CD4-positive, alpha-beta T cell treated with Interleukin-17A for 4 hours (primary cell): ENCODE results near the gene GCLC.
"Not testable (repeated sequence)": the region's sequence is repeated elsewhere in the genome, so short reads cannot be mapped to it uniquely, and the experiment has no call there.

Experiments
- DNase-seq: peaks from one replicate; pipeline ENCODE4 v3.0.0-alpha.2; 2020; ENCODE audit warnings: mixed read lengths

The GCLC gene

DNA sequence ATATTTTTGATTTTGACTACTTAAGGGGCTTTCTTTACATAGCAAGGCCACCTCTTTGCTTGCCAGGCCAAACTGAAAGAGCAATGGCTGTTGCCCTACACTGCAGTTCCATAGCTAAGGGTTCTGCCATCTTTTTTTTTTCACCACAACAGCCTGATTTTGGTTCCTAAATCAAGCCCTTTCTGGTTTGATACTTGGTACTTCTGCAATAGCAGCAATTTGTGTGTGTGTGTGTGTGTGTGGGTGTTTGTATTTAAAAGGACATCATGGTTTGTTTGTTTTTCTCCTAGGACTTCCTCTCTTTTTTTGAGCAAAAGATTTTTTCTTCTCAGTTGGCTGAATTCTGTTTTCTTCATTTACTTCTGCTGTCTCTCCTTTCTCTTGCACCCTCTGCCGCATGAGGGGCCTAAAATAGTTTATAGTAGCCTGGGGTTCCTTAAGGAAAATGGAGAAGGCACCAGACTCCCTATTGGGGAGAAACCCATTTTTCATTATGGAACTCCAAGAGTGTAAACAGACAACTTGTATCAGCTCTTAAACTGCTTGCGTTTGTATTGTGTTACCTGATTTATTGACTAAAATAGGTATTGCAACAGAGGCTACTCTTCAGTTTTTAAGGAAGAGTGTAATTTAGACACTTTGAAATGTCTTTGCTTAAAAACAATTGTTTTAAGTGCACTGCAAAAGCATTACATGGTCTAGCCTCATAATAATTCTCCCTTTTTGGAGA, 12.2 kb upstream of the GCLC start:
- no peak for DNase-seq

DNA sequence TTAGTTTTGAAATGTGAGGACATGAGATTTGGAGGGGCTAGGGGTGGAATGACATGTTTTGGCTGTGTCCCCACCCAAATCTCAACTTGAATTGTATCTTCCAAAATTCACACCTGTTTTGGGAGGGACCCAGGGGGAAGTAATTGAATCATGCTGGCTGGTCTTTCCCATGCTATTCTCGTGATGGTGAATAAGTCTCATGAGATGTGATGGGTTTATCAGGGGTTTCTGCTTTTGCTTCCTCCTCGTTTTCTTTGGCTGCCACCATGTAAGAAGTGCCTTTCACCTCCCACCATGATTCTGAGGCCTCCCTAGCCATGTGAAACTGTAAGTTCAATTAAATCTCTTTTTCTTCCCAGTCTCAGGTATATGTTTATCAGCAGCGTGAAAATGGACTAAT, 8.7 kb upstream of the GCLC start:
- not testable (repeated sequence) for DNase-seq

- DNase-seq = not testable (repeated sequence)
These were observed 6.8 kb upstream of the GCLC start for GRCh38 chr6:53551681-53552080.

GRCh38 chr6:53547811-53548496, 3.1 kb upstream of the GCLC start:
- DNase-seq = peak; percentile 96

GRCh38 chr6:53547166-53547810, 2.4 kb upstream of the GCLC start:
- no peak for DNase-seq

GRCh38 chr6:53546281-53546680, 1.4 kb upstream of the GCLC start:
- DNase-seq = no peak

DNA sequence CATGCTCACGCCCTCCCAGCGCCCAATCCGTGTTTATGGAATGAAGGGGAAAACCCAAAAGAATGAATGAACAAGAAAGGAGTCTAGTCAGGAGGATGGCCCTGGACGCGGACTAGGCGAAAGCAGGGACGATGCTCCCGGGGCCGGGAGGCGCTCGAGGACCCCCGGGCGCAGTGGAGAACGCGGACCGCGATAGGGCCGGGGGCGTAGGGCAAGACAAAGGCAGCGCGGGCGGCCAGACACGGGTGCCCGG, 758 bp downstream of the GCLC start:
- DNase-seq = no peak

DNA sequence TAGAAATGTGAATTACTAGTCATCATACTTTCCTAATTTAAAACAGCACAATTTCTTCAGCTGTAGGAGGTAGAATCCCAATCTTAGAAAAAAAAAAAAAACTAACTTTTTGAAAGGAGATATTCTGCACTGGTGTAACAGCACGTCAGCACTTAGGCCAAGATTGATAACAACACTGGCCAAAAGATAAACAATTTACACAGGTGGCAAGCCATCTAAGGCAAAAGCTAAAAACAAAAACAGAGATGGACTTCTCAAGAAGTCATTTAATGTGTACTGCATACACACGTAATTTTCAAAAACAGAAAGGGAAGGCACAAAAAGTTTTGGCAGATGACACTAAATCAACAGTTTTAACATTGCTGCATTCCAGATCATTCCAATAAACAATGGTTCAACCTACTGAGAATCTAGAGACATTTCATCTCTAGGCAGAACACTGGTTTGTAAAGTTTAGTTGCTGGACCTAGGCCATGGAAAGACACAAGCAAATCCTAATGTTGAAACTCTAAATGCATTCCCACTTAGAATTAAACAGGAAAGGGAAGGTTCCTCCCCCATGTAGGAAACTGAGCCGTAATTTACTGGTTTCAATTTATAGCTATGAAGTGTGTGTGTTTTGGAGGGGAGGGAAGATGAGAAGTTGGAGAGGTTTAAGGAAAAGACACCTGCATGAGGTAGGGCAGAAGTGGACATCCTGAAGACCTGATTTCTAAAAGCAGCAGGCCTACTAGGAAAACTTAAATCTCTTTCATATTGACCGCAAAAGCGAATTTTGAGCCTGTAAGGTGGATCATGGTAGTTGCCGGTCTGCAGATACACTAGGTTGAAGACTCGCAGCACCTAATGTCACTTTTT, 1.3 kb downstream of the GCLC start:
- DNase-seq = no peak

- no peak for DNase-seq
These were observed 3.0 kb downstream of the GCLC start for GRCh38 chr6:53541900-53542299.

DNA sequence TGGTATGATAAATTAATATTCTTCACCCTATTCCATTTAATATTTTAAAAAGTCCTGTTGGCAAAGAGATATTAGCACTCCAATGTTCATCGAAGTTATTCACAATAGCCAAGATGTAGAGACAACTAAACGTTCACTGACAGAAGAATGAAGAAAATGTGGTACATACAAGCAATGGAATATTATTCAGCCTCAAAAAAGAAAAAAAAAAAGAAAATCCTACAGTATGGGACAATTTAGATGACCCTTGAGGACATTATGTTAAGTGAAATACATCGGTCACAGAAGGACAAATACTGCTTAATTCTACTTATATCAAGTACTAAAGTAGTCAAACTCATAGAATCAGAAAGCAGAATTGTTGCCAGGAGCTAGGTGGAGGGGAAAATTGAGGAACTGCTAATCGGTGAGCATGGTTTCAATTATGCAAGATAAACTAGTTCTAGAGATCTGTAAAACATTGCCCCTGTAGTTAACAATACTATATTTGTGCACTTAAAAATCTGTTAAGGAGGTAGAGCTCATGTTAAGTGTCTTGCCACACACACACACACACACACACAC, 4.7 kb downstream of the GCLC start:
- DNase-seq = no peak

DNA sequence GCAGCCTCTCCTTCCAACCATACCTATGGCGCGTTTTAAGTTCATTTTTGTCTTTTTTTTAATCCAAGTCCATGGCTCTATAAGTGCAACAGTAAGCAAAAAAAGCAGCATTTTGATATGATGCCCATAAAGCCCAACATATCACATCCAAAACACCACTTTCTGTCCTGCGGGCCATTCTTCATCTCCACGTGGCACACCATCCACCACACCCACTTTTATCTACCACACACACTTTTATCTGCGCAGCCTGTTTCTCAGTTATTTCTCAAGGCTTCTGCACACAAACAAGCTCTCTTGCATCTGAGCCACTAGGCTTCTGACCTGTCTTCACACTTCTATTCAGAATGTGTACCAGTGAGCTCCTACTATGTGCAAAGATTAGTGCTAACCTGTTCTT, 5.3 kb downstream of the GCLC start:
- no peak for DNase-seq

DNA sequence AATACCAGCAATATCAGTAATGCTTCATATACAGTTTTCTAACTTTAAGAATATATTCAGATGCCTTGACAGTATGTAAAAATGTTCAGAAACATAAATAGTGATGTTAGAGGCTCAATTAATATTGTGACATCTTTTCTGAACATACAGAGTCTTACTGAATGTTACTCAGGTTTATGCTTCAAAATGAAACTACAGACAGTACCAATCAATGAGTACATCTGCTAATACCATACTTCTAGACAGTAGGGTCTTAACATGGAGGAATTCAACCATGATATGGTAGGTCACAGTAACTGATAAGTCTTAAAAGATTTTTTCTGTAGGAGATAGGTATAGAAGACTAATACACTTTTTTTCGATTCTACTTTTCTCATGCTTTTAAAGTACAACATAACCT, 8.3 kb downstream of the GCLC start:
- no peak for DNase-seq

DNA sequence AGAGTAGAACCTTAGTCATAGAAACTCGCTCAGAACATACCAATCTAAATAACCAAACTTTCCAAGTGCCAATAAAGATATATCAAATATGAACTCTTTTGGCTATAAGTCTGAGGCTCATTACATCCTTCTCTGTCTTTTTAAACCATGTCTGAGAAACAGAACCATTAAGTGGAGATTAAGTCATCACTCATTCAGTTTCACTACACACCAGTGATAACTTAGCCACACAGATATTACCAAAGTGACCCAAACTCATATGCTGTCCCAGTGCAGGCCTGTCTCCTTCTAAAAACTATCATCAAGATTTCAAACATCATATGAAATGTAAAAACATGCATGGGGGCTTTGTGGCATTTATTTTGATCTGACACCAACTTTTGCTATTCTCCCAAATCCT, 12.0 kb downstream of the GCLC start:
- DNase-seq = no peak

- no peak for DNase-seq
These were observed 12.7 kb downstream of the GCLC start for GRCh38 chr6:53532061-53532797.

GRCh38 chr6:53530780-53531386, 14.0 kb downstream of the GCLC start:
- DNase-seq = no peak

GRCh38 chr6:53530346-53530745, 14.6 kb downstream of the GCLC start:
- DNase-seq = no peak

DNA sequence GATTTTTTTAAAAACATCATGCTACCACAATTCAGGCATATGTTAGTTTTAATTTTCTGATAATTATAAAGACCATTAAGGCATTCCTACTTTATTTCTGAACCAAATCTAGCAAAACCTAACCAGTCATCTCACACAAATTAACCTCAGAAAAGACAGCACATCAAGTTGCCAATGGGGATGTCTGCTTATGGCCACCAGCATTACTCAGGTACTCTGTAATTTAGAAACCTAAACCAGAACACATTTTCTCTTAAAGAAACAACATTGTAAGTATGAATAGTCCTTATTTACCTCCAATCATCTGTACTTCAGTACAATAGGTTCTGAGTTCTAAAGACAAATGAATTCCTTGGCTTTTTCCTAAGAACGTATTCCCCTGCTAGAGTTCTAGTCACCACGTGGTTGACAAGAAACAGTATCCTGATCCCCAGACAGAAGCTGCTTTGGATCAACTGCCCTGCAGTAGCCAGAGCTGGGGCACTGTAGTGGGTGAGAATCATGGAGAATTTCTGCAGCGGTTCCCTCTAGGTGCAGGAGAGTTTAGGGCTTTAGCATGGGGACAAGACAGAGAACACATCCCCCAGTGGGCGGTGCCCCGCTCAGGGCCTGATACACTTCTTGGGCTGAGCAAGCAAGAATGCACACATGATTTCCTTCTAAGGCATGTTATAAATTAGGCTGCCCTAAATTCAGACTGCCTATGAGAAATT, 15.4 kb downstream of the GCLC start:
- DNase-seq = no peak

DNA sequence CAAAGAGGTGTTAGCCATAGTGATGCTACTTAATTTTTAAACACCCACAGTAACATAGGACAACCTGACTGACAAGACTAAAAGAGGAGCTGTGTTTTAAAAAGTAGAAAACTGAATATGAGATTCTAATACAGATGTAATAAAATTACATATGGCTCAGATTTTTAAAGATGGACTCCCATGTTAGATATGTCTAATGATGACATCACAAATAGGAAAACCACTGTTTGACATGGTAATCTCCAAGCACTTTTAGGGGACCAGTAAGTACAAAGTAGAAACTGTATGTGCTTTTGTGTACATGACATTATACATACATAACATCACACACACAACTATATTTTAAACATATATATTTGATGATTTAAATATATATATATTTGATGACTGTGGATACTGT, 16.8 kb downstream of the GCLC start:
- no peak for DNase-seq

DNA sequence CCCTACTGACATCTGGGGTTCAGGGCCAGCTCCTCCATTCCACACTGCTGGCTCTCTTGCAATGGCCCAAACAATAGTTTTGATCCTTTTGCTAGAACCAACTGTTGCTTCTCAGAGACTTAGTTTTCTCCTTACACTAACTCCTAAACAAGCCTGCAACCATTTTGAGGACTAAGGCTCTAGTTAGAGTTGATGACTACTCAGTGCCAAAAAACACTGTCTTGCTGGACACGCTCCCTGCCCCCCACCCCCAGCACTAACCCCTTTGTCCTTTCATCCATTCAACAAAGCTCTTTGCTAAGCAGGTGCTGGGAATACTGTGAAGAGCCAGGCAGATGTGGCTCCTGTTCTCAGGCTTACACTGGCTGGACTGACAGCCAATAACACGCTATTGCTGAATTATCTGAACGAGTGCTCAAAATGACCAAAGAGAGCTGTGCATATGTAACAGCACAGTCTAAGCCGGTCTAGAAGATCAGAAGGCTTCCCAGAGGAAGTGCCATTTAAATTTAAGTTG, 17.6 kb downstream of the GCLC start:
- DNase-seq = no peak

- DNase-seq = no peak
These were observed 18.9 kb downstream of the GCLC start for GRCh38 chr6:53526000-53526399.

DNA sequence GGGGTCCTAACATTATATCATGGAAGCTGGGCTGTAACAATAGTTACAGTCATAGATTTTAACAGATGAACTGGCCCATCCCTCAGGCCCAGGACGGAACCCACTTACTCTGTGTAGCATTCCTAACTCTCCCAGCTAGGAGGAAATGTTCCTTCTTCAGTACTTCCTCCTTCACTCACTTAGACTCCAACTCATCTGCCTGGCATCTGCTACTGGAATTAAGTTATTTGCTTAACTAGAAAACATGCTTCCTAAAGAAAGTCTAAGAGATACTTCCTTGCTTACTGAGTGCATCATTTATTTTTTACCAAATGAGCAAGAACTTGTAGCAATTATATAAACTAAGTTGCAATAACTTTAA, 20.5 kb downstream of the GCLC start:
- DNase-seq = no peak
